ENCODE results near the gene LMBRD2. TPM values are rescaled to one million over a fixed set of nuclear protein-coding genes. Genes with fewer than 3 reads are reported as not detected.

LMBRD2 gene
- total and polyA plus RNA-seq, 10 of the 15 experiments (the other 5 are each of a cell fraction or from before 2014, with no cell fraction given): 0.90 to 9.8 (median 6.5) TPM

DNA sequence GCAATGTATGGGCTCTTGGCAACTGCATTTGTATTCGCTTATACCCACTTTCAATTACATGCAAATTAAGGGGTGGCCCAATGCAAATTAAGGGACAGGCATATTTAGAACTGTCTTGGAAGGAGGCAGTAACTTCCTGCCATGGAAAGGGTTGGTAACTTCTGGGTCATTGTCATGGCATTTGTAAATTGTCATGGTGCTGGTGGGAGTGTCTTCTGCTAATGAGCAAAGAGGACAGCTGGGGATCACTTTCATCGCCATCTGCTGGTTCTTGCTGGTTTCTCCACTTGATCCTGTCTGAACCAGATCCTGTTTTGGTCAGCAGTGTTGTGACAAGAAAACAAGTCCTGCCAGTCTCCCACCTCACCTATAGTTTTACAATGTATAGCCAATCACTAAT lies 61.7 kb downstream of the LMBRD2 start:
- ChIA-PET POLR2A (interaction anchor here (0.9 kb wide), 1 partner anchor 10 kb away, joined by 3 read pairs; no protein-coding TSS in a partner anchor), CTCF (interaction anchor here (0.7 to 8.4 kb wide), 2 partner anchors 11 to 22 kb away, joined by 3 to 68 read pairs; no protein-coding TSS in a partner anchor), SMC1A (ENCODE audit: uncharacterized antibody, unreplicated experiment) (interaction anchor here (0.6 to 3.8 kb wide), 3 partner anchors 11 to 243 kb away, joined by 3 to 14 read pairs (median 6); no protein-coding TSS in a partner anchor), RAD21 (ENCODE audit: unreplicated experiment) (interaction anchor here (2.0 kb wide), 1 partner anchor 11 kb away, joined by 12 read pairs; no protein-coding TSS in a partner anchor)
- no TSS peak for BruUV-seq (replicated peaks)
- 44% methylated on average over 2 of the region's 2 CpGs for WGBS (ENCODE audit: insufficient coverage, insufficient replicate concordance, low lambda C conversion rate, missing lambda C conversion rate)
- H3K36me3 ChIP-seq (ENCODE audit: control insufficient read depth in 2 of 2, insufficient read depth in 2 of 2, low read length in 1 of 2): no peaks in the 10 kb centered on the region
- no peaks in the 10 kb centered on the region for H3K9me3 ChIP-seq (replicated peaks; ENCODE audit: control insufficient read depth, insufficient read depth, low read length)
- H3K4me2 ChIP-seq (ENCODE audit: control insufficient read depth, insufficient read depth): no peak overlapping the region
- H3K4me1 ChIP-seq (ENCODE audit: control insufficient read depth, insufficient read depth, low read length): no peaks in the 10 kb centered on the region
- no peak for DNase-seq (ENCODE audit: low read depth, low spot score)
- H3K4me3 ChIP-seq: no peak overlapping the region
- H3K27ac ChIP-seq (ENCODE audit: control insufficient read depth, insufficient read depth): no peak overlapping the region
- FAIRE-seq: no peak
- in situ Hi-C loops (cut with MboI) (no loop called here), intact Hi-C loops (cut with micrococcal nuclease; ENCODE audit: unreplicated experiment) (loop anchor here (2.0 kb wide), 1 partner anchor 125 kb away; no protein-coding TSS in a partner anchor)
- H4K20me1 ChIP-seq (ENCODE audit: control insufficient read depth, insufficient read depth): no peaks in the 10 kb centered on the region
- ATAC-seq: peak; percentile 89
- no peak overlapping the region for H3K9ac ChIP-seq (ENCODE audit: control insufficient read depth, insufficient read depth, low read length)
- H3K79me2 ChIP-seq (ENCODE audit: control insufficient read depth, insufficient read depth, low read length): no peaks in the 10 kb centered on the region
- H2AFZ ChIP-seq (ENCODE audit: control insufficient read depth, low read depth, low read length): no peak overlapping the region
- no peaks in the 10 kb centered on the region for H3K27me3 ChIP-seq (replicated peaks in 1 of 2; ENCODE audit: control insufficient read depth in 2 of 2, insufficient read depth in 2 of 2, low read length in 1 of 2)
- TF ChIP-seq SMC3 (IDR thresholded peaks at IDR 0.05; ENCODE audit: borderline replicate concordance, low read length): peak; percentile 18; the same call in 1 of the 2 replicates
- TF ChIP-seq, protein P1, sequence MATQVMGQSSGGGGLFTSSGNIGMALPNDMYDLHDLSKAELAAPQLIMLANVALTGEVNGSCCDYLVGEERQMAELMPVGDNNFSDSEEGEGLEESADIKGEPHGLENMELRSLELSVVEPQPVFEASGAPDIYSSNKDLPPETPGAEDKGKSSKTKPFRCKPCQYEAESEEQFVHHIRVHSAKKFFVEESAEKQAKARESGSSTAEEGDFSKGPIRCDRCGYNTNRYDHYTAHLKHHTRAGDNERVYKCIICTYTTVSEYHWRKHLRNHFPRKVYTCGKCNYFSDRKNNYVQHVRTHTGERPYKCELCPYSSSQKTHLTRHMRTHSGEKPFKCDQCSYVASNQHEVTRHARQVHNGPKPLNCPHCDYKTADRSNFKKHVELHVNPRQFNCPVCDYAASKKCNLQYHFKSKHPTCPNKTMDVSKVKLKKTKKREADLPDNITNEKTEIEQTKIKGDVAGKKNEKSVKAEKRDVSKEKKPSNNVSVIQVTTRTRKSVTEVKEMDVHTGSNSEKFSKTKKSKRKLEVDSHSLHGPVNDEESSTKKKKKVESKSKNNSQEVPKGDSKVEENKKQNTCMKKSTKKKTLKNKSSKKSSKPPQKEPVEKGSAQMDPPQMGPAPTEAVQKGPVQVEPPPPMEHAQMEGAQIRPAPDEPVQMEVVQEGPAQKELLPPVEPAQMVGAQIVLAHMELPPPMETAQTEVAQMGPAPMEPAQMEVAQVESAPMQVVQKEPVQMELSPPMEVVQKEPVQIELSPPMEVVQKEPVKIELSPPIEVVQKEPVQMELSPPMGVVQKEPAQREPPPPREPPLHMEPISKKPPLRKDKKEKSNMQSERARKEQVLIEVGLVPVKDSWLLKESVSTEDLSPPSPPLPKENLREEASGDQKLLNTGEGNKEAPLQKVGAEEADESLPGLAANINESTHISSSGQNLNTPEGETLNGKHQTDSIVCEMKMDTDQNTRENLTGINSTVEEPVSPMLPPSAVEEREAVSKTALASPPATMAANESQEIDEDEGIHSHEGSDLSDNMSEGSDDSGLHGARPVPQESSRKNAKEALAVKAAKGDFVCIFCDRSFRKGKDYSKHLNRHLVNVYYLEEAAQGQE (IDR thresholded peaks at IDR 0.05; ENCODE audit: low read depth, low read length): no peak
- no peak for TF ChIP-seq SP1 (IDR thresholded peaks at IDR 0.05; ENCODE audit: low read depth, low read length)
- TF ChIP-seq, protein P2, sequence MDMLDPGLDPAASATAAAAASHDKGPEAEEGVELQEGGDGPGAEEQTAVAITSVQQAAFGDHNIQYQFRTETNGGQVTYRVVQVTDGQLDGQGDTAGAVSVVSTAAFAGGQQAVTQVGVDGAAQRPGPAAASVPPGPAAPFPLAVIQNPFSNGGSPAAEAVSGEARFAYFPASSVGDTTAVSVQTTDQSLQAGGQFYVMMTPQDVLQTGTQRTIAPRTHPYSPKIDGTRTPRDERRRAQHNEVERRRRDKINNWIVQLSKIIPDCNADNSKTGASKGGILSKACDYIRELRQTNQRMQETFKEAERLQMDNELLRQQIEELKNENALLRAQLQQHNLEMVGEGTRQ (IDR thresholded peaks at IDR 0.05; ENCODE audit: borderline replicate concordance, low read depth, low read length): no peak
- no peak for TF ChIP-seq SIX5 (IDR thresholded peaks at IDR 0.05; ENCODE audit: low read depth, low read length, severe bottlenecking)
- TF ChIP-seq, protein P3, sequence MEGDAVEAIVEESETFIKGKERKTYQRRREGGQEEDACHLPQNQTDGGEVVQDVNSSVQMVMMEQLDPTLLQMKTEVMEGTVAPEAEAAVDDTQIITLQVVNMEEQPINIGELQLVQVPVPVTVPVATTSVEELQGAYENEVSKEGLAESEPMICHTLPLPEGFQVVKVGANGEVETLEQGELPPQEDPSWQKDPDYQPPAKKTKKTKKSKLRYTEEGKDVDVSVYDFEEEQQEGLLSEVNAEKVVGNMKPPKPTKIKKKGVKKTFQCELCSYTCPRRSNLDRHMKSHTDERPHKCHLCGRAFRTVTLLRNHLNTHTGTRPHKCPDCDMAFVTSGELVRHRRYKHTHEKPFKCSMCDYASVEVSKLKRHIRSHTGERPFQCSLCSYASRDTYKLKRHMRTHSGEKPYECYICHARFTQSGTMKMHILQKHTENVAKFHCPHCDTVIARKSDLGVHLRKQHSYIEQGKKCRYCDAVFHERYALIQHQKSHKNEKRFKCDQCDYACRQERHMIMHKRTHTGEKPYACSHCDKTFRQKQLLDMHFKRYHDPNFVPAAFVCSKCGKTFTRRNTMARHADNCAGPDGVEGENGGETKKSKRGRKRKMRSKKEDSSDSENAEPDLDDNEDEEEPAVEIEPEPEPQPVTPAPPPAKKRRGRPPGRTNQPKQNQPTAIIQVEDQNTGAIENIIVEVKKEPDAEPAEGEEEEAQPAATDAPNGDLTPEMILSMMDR (IDR thresholded peaks at IDR 0.05 in 2 of 3, conservative IDR thresholded peaks at IDR 0.05 in 1 of 3; ENCODE audit: control insufficient read depth in 2 of 3, extremely low read depth in 1 of 3, insufficient read depth in 1 of 3, low read depth in 3 of 3, low read length in 3 of 3): peak; percentile 28 to 44 (median 28); a peak in 5 of 6 replicates
- no peak for TF ChIP-seq TARDBP (IDR thresholded peaks at IDR 0.05; ENCODE audit: borderline replicate concordance)
